Mesendoderm (in vitro differentiated cells): Measurements from ENCODE around the gene ADGRA1.

ENCODE experiments used
- DNase-seq: peaks from one replicate; pipeline ENCODE4 v3.0.0; 2013
- H2AK5ac ChIP-seq: 2 replicates; pipeline ENCODE4 v1.6.1; 2013; ENCODE audit warnings: low read length, inconsistent platforms
- H2BK120ac ChIP-seq: 2 replicates; pipeline ENCODE4 v1.6.1; 2013; ENCODE audit warnings: low read depth, mild to moderate bottlenecking, low read length, moderate library complexity, mixed read lengths
- H2BK15ac ChIP-seq: replicated peaks from 2 replicates; pipeline ENCODE4 v1.6.1; 2013; ENCODE audit warnings: low read depth, mild to moderate bottlenecking, moderate library complexity
- H2BK5ac ChIP-seq: 2 replicates; pipeline ENCODE4 v1.6.1; 2013; ENCODE audit warnings: low read length, inconsistent platforms
- H3K18ac ChIP-seq: 2 replicates; pipeline ENCODE4 v1.6.1; 2013; ENCODE audit warnings: mild to moderate bottlenecking, low read length, mixed read lengths
- H3K23ac ChIP-seq: one replicate; pipeline ENCODE4 v1.6.1; 2013; ENCODE audit warnings: low read length
- H3K27ac ChIP-seq: 2 replicates; pipeline ENCODE4 v1.5.1; 2013; ENCODE audit warnings: low read depth, mild to moderate bottlenecking, inconsistent platforms, low read length, moderate library complexity
- H3K27me3 ChIP-seq: 2 replicates; pipeline ENCODE4 v1.6.1; 2013; ENCODE audit warnings: low read length, control low read depth, mild to moderate bottlenecking, inconsistent platforms; ENCODE audit not compliant: insufficient read depth, poor library complexity
- H3K36me3 ChIP-seq: 2 replicates; pipeline ENCODE4 v1.6.1; 2013; ENCODE audit warnings: low read length, inconsistent platforms; ENCODE audit not compliant: control insufficient read depth, insufficient read depth
- H3K4ac ChIP-seq: one replicate; pipeline ENCODE4 v1.6.1; 2013; ENCODE audit warnings: low read depth, mild to moderate bottlenecking, low read length, moderate library complexity
- H3K4me1 ChIP-seq: 2 replicates; pipeline ENCODE4 v1.6.1; 2013; ENCODE audit warnings: low read depth, low read length, inconsistent platforms; ENCODE audit not compliant: control insufficient read depth
- H3K4me2 ChIP-seq: 2 replicates; pipeline ENCODE4 v1.6.1; 2013; ENCODE audit warnings: low read length
- H3K4me3 ChIP-seq: 2 replicates; pipeline ENCODE4 v1.5.1; 2013; ENCODE audit warnings: mild to moderate bottlenecking, low read length
- H3K56ac ChIP-seq: one replicate; pipeline ENCODE4 v1.6.1; 2013; ENCODE audit warnings: low read length
- H3K79me1 ChIP-seq: 2 replicates; pipeline ENCODE4 v1.6.1; 2013; ENCODE audit warnings: low read length, inconsistent platforms
- H3K79me2 ChIP-seq: 2 replicates; pipeline ENCODE4 v1.6.1; 2013; ENCODE audit warnings: mild to moderate bottlenecking, low read length; ENCODE audit not compliant: control insufficient read depth, insufficient read depth
- H3K9ac ChIP-seq: 2 replicates; pipeline ENCODE4 v1.6.1; 2013; ENCODE audit warnings: low read length, inconsistent platforms
- H4K5ac ChIP-seq: one replicate; pipeline ENCODE4 v1.6.1; 2013; ENCODE audit warnings: low read length
- H4K8ac ChIP-seq: one replicate; pipeline ENCODE4 v1.6.1; 2013; ENCODE audit warnings: low read depth, mild to moderate bottlenecking, control low read depth, low read length, moderate library complexity
- WGBS: extraction: QIAGEN DNeasy Blood & Tissue Kit; methylation state at CpG from one replicate; pipeline ENCODE4 v1.1.7; 2013; ENCODE audit warnings: low lambda C conversion rate, missing lambda C conversion rate; ENCODE audit not compliant: insufficient coverage; ENCODE audit errors: extremely low coverage; 5-methylcytosine and 5-hydroxymethylcytosine counted together

Gene ADGRA1

DNA sequence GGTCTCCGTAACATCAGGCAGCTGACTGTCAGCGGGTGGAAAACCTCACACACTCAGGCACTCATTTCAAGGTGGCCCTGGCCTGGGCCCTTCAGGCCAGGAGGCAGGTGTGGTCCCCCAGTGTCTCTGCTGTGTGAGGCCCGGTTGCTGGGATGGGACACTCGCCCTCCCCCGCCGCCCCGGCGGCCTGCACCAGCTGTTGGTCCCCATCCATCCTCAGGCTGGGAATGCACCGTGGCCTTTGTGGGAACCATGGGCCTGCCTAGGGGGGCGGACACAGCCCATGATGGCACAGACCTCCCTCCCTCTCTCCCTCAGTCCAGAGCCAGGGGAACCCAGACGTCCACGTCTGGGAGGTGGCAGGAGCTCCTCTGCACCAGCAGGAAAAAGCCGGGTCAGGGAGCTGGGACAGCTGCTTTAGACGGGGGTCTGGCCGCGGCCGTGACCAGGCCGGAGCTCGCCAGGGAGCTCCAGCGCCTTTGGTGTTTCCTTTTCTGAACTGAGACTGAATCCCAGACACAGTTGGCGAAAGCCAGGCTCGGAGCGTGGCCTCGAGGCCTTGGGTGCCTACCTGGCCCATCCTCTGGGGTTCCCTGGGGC, 15.7 kb downstream of the ADGRA1 start:
- no peak overlapping the region for H2BK5ac ChIP-seq
- no peak overlapping the region for H4K5ac ChIP-seq
- H3K4me1 ChIP-seq, result peaks cover 3% of the 10 kb centered on the region
- no peak overlapping the region for H4K8ac ChIP-seq
- no peak overlapping the region for H3K23ac ChIP-seq
- H3K27ac ChIP-seq, result no peak overlapping the region
- H3K36me3 ChIP-seq, result no peaks in the 10 kb centered on the region
- H2BK15ac ChIP-seq, result no peak overlapping the region
- no peak overlapping the region for H3K56ac ChIP-seq
- H3K4me2 ChIP-seq, result no peak overlapping the region
- no peak overlapping the region for H3K18ac ChIP-seq
- no peak overlapping the region for H3K4ac ChIP-seq
- no peak overlapping the region for H3K9ac ChIP-seq
- H2BK120ac ChIP-seq, result no peak overlapping the region
- no peak overlapping the region for H3K4me3 ChIP-seq
- DNase-seq, result no peak
- no peaks in the 10 kb centered on the region for H3K79me2 ChIP-seq
- no peaks in the 10 kb centered on the region for H3K79me1 ChIP-seq
- H3K27me3 ChIP-seq, result no peaks in the 10 kb centered on the region
- no peak overlapping the region for H2AK5ac ChIP-seq
- no CpG with 5 or more reads among the region's 24 CpGs for WGBS

DNA sequence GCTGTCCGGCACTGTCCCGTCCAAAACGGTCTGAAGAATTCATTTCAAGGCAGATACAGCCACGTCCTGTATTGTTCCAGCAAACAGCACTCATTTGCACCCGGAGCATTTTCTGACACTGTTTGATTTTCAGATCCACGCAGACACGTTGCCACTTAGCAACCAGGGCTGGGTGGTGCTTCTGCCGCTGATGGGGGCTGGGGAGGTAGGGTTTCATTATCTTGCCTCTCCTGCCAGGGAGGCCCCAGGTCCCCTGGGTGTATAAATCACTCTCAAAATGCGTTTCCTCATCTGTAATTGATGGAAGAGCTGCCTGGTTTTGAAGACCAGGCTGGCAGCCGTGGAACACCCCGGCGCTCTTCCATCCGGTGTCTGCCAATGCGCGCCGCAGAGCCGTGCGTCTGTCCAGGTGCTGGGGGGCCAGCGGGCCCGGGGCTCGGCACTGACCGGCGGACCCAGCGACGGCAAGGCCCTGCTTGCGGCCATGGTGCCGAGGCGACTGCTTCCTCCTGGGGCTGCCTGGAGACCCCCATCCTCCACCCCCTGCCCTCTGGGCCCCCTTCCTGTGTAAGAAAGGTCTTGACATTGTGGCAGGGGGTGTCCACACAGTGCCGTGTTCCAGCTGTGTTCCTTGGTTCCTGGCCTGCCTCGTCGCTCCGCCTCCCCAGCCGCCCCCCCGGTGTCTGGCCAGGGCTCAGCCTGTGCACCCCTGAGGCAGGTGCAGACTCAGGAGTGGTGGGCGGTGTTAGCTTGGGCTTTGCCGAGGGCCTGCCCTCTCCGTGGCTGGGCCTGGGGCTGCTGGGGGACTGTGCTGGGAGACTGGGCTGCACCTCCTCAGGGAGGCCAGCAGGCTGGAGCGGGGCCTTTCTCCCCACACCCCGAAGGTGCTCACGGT, 16.6 kb downstream of the ADGRA1 start:
- H3K4me1 ChIP-seq, result peaks cover 3% of the 10 kb centered on the region
- no peak overlapping the region for H3K4me3 ChIP-seq
- H2BK15ac ChIP-seq, result no peak overlapping the region

DNA sequence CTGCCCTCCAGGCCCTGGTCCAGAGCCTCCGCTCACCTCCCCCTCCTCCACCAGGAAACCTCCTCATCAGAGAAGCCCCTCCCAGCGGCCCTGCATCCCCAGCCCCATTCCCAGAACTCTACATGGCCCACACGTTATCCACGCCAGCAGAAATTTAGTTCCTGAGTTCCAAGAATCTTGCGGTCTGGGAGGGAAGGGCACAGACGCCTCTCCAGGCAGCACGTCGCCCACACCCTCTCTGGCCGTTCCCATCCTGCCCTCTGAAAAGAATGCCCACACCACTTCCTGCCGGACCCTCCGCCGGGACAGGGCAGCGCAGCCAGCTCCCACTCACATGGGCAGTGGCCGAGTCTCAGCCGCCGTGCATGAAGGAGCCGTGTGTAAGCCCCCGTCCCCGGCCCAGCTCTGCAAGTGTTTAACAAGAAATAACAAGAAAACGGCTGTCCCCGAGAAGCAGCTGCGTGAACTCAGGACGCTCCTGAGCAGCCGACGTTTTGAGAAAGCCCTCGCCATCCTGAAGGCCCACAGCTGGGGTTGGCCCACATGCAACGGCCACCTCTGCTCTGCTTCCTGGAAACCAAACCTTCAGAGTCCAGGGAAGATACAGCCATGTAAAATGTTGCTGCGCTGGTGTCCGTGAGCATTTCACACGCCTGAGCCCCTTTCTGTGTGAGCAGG, 17.4 kb downstream of the ADGRA1 start:
- Histone ChIP-seq H3K4me2 (no peak overlapping the region), H2BK120ac (no peak overlapping the region), H3K36me3 (no peaks in the 10 kb centered on the region), H4K8ac (no peak overlapping the region), H3K4ac (no peak overlapping the region), H3K23ac (no peak overlapping the region), H3K27me3 (no peaks in the 10 kb centered on the region), H4K5ac (no peak overlapping the region), H3K9ac (no peak overlapping the region), H3K79me1 (no peaks in the 10 kb centered on the region), H3K4me1 (peaks cover 3% of the 10 kb centered on the region), H3K56ac (no peak overlapping the region), H3K18ac (no peak overlapping the region), H3K79me2 (no peaks in the 10 kb centered on the region), H3K4me3 (no peak overlapping the region), H3K27ac (no peak overlapping the region), H2AK5ac (no peak overlapping the region), H2BK15ac (no peak overlapping the region), H2BK5ac (no peak overlapping the region)
- no peak for DNase-seq
- no CpG with 5 or more reads among the region's 30 CpGs for WGBS

More for the DNA sequence above, 16.6 kb downstream of the ADGRA1 start:
- Histone ChIP-seq H3K79me1 (no peaks in the 10 kb centered on the region), H3K56ac (no peak overlapping the region), H3K4ac (no peak overlapping the region), H4K5ac (no peak overlapping the region), H4K8ac (no peak overlapping the region), H3K18ac (no peak overlapping the region), H3K27me3 (no peaks in the 10 kb centered on the region), H2BK5ac (no peak overlapping the region), H3K79me2 (no peaks in the 10 kb centered on the region), H3K36me3 (no peaks in the 10 kb centered on the region), H2BK120ac (no peak overlapping the region), H3K4me2 (no peak overlapping the region), H3K27ac (no peak overlapping the region), H3K9ac (no peak overlapping the region), H2AK5ac (no peak overlapping the region), H3K23ac (no peak overlapping the region)
- DNase-seq, result no peak
- WGBS, result no CpG with 5 or more reads among the region's 40 CpGs

- no peaks in the 10 kb centered on the region for H3K4me1 ChIP-seq
- no peaks in the 10 kb centered on the region for H3K79me1 ChIP-seq
- no peak overlapping the region for H2AK5ac ChIP-seq
- no peak overlapping the region for H2BK15ac ChIP-seq
- H3K27me3 ChIP-seq, result no peaks in the 10 kb centered on the region
- no peak overlapping the region for H2BK5ac ChIP-seq
- WGBS, result no CpG with 5 or more reads among the region's 19 CpGs
- no peaks in the 10 kb centered on the region for H3K36me3 ChIP-seq
- H4K8ac ChIP-seq, result no peak overlapping the region
- no peak overlapping the region for H4K5ac ChIP-seq
- no peak overlapping the region for H2BK120ac ChIP-seq
- no peak overlapping the region for H3K4ac ChIP-seq
- no peak overlapping the region for H3K27ac ChIP-seq
- no peak overlapping the region for H3K9ac ChIP-seq
- no peak for DNase-seq
- H3K79me2 ChIP-seq, result no peaks in the 10 kb centered on the region
- no peak overlapping the region for H3K4me2 ChIP-seq
- H3K18ac ChIP-seq, result no peak overlapping the region
- no peak overlapping the region for H3K4me3 ChIP-seq
- no peak overlapping the region for H3K56ac ChIP-seq
- H3K23ac ChIP-seq, result no peak overlapping the region
Observed at GRCh38 chr10:133105686-133106390, 18.1 kb downstream of the ADGRA1 start.

DNA sequence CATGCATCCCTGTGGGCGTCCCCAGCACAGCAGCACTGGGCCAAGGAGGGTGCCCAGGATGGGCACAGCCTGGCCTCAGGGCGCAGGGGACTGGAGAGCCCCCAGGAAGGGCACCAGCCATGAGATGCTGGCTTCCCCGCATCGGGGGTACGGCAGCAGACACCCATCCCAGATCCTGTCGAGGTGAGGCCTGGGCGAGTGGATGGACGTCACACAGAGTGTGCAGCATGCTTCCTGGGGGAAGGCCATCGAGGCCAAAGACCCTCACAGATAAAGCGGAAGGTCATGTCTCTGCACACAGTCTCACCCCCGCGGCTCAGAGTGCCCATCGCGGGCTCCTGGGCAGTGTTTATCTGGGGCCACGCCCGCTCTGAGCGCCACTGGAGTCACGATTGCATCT, 18.8 kb downstream of the ADGRA1 start:
- no peak overlapping the region for H2BK120ac ChIP-seq

More for the DNA sequence above, 18.8 kb downstream of the ADGRA1 start:
- Histone ChIP-seq H2AK5ac (no peak overlapping the region), H2BK15ac (no peak overlapping the region), H2BK5ac (no peak overlapping the region), H3K27me3 (no peaks in the 10 kb centered on the region), H3K23ac (no peak overlapping the region), H3K4ac (no peak overlapping the region), H3K27ac (no peak overlapping the region), H3K4me3 (no peak overlapping the region), H4K5ac (no peak overlapping the region), H3K56ac (no peak overlapping the region), H3K36me3 (no peaks in the 10 kb centered on the region), H3K79me2 (no peaks in the 10 kb centered on the region), H3K79me1 (no peaks in the 10 kb centered on the region), H3K4me1 (no peaks in the 10 kb centered on the region), H4K8ac (no peak overlapping the region), H3K4me2 (no peak overlapping the region), H3K18ac (no peak overlapping the region), H3K9ac (no peak overlapping the region)
- no peak for DNase-seq
- WGBS, result no CpG with 5 or more reads among the region's 18 CpGs
